ENCODE measurements around the gene ADRA1B.

The ADRA1B gene

GRCh38 chr5:160020266-160020770, 104.0 kb downstream of the ADRA1B start:
- DNase-seq (ENCODE audit: low spot score) = no peak

DNA sequence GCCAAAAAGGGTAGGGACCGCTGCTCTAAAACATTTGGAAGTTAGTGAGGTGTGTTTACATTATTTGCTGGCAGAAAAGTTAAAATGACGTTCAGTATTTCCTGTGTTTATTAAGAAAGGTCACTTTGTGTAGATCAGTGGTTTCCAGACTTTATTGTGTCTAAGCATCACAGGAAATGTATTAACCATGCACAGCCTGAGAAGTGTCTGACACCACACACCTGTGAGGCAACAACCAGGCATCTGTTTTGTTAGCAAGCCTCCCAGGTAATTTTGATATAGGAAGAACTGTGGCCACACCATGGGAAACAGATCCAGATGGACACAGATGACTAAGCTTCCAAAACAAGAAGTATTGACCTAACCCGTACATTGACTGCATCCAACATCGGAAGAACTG, 104.7 kb downstream of the ADRA1B start:
- no peak for DNase-seq (ENCODE audit: low spot score)

DNA sequence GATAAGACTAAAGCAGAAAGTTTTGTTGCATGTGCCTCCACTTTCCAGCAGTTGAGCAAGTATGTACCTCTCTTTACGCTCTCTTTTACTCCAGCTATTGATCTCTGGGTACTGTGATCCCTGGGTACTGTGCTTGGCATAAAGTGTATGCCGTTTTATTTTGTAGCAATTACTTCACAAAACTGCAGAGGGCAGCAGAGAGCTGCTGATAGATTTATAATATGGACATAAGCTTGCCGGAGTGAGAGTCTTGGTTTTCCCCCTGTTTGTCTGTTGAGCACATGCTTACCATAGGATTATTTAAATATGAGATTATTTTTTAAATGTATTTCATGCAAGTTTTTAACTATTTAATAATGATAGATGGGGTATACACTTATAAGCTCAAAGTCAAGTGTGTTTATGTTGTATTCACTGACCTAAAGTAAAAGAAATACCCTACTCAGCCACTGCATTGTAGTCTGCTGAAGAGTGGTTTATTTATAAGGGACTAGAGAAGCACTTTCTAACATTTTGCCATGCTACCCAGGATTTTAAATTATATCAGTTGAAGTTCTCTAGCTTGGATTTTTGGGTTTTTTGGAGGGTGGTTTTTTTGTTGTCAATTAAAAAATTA, 105.7 kb downstream of the ADRA1B start:
- peak; percentile 9 for DNase-seq (ENCODE audit: low spot score)
